ENCODE measurements around the gene ATP6V0E1.

Gene ATP6V0E1

GRCh38 chr5:172957458-172957857 is 26.1 kb upstream of the ATP6V0E1 start:
- DNase-seq: no peak

GRCh38 chr5:172958331-172959046 is 25.1 kb upstream of the ATP6V0E1 start:
- peak; percentile 62 for DNase-seq

- DNase-seq: no peak
Observed at GRCh38 chr5:172959824-172960799, 23.5 kb upstream of the ATP6V0E1 start.

GRCh38 chr5:172969921-172970320 is 13.7 kb upstream of the ATP6V0E1 start:
- DNase-seq: no peak

DNA sequence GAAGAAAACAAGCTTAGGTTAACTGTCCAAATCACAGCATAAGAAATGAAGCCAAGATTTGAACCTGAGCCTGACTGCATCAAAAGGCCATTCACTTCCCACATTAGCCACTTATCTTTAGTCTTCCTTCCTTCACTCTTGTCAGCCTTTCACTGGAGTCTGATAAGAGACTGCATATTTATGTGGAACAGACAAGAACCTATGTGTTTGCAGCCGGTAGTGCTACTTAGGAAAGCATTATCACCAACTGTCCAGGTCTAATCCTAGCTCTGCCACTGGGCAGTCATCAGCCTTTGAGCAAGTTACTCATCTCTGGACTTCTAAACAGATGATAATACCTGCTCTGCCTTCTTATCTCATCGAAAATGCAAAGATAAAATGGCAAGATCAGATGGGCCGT is 12.1 kb upstream of the ATP6V0E1 start:
- DNase-seq: no peak

GRCh38 chr5:172972552-172972951 is 11.0 kb upstream of the ATP6V0E1 start:
- DNase-seq: no peak

- DNase-seq: no peak
Observed at GRCh38 chr5:172973127-172973916, 10.2 kb upstream of the ATP6V0E1 start.

GRCh38 chr5:172973931-172974330 is 9.6 kb upstream of the ATP6V0E1 start:
- no peak for DNase-seq

GRCh38 chr5:172975289-172975688 is 8.3 kb upstream of the ATP6V0E1 start:
- no peak for DNase-seq

- no peak for DNase-seq
Observed at GRCh38 chr5:172979778-172980177, 3.8 kb upstream of the ATP6V0E1 start.

DNA sequence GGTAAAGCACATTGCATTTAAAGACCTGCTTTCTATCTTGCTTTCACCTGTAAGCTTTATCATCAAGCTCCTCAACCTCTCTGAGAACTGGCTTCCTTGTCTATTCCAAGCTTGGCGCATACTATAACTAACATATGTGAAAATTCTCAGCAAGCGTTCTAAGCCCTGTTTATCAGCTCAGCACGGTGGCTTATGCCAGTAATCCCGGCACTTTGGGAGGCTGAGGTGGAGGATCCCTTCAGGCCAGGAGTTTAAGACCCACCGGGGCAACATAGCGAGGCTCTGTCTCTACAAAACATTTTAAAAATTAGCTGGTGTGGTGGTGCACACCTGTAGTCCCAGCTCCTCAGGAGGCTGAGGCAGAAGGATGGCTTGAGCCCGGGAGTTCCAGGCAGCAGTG is 1.6 kb upstream of the ATP6V0E1 start:
- DNase-seq: no peak

- DNase-seq: peak; percentile 74
Observed at GRCh38 chr5:172984244-172984953, 828 bp downstream of the ATP6V0E1 start.

- DNase-seq: no peak
Observed at GRCh38 chr5:172985596-172985995, 2.0 kb downstream of the ATP6V0E1 start.

DNA sequence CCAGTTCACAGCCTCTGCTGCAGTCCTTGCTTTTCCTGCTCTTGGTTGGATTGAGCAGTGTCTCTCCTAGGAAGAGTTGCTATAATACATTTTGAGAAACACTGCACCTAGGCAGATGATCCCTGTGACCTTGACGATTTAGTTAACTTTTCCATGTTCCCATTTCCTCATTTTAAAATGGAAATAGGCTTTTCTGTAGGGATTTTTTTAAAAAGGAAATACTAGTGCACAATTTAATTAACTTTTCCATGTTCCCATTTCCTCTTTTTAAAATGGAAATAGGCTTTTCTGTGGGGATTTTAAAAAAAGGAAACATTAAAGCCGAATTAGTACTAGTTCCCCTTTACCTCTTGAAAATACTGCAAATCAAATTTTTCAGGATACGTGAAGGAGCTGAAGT is 4.7 kb downstream of the ATP6V0E1 start:
- no peak for DNase-seq

- DNase-seq: no peak
Observed at GRCh38 chr5:172990776-172991175, 7.2 kb downstream of the ATP6V0E1 start.

- no peak for DNase-seq
Observed at GRCh38 chr5:172994405-172994804, 10.8 kb downstream of the ATP6V0E1 start.

- DNase-seq: no peak
Observed at GRCh38 chr5:172999372-172999973, 15.9 kb downstream of the ATP6V0E1 start.

- no peak for DNase-seq
Observed at GRCh38 chr5:172999974-173000373, 16.4 kb downstream of the ATP6V0E1 start.

- DNase-seq: no peak
Observed at GRCh38 chr5:173001229-173001841, 17.8 kb downstream of the ATP6V0E1 start.

GRCh38 chr5:173003360-173003759 is 19.8 kb downstream of the ATP6V0E1 start:
- DNase-seq: no peak

DNA sequence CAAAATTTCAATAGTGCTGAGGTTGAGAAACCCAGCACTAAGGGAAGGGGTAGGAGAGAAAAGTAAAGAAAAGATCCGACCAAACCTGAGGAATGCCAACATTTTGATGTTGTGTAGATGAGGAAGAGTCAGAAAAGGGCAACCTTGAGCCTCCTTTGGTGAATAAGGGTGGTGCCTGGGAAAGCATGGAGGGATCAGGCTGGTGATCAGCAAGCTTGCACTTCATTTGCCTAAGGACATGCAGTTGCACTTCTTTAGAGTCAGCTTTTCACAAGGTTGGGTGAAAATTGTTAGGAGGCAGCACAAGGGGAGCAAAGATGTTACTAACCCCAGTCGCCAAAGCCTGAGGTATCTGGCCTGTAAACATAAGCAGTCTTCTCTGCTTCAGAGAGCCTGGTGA is 20.4 kb downstream of the ATP6V0E1 start:
- DNase-seq: no peak

DNA sequence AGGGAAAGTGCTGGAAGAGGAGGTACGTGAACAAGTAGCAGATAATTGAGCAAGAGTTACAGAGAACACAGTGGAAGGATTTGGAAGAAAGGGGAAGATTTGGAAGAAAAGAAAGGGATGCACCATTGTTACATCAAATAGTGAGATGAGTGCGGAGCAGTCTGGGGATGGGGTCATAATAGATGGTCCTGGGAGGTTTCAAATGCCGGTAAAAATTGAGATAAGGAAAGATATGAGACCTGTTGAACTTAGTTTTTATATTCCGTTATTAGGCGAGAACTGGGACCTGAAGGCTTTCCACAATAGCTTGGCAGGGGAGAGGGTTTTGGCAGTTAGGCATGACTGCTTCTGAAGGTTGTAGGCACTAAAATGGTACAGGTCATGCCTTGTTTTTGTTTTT is 20.9 kb downstream of the ATP6V0E1 start:
- DNase-seq: no peak
